Stimulated activated CD4-positive, alpha-beta T cell treated with anti-CD3 and anti-CD28 coated beads, Interleukin-15, amount 100 ng/mL, for 1 hour (primary cell): ENCODE results near the gene RANBP9.

Experiments
- DNase-seq, 2 donors: peaks; one replicate each; pipeline ENCODE4 v3.0.0-alpha.2; 2020; ENCODE audit warnings: low read depth in 1 of 2, low spot score in 1 of 2

RANBP9 gene

DNA sequence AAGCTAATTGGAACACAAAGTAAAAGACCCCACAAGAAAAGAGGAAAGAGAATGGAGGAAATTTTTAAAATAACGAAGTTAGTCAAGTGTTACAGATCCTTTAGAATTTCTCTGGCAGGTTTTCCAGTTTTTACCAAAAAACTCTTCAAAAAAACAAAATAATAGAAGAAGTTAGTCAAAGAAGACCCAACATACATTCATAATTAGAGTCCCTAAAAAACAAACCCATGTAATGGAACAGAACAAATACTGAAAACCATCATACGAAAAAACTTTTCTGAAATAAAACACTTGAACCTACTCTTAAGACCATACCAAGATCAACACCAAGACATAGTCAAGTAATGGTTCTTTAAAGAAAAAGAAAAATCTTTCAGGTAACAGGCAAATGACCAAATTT lies 31.6 kb downstream of the RANBP9 start:
- DNase-seq: no peak

DNA sequence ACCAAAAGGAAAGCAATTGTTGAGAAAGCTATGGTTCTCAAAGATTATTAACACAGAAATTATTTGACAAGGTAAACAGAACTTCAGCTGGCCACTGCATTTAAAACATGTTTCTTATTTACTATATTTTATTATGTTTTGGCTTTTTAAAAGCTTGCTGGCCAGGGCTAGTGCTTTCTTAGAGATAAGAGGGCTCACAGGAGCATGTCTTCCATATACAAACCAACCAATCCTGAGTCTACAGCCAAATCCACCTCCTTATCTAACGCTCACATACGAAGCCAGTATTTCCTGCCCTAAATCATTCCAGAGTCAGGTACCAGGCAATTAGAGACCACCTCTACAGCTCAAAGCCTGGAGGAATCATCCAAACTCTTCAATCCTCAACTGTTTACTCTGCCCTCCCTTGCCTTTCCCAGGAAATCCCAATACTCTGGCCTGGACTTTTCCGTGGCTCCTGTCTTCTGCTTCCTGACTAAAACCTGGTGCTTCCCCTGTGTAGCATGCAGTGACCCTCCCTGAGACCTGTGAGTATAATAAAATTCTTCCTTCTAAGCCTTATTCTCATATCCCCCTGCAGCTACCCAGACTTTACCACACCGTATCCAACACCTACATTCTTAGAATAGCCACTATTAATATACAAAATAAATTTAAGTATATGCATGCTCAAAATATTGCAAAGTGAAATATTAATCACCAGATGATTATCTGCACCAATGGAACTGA lies 33.2 kb downstream of the RANBP9 start:
- no peak for DNase-seq

DNA sequence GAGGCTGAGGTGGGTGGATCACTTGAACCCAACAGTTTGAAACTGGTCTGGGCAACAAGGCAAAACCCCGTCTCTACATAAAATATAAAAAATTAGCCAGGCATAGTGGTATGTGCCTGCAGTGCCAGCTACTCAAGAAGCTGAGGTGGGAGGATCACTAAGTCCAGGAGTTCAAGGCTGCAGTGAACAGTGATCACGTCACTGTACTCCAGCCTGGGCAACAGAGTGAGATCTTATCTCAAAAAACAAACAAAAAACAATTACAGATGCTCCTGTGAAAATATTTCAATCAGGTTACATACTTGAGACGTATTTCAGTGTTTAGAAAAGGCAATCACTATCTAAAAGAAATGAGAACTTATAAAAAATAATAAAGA lies 33.8 kb downstream of the RANBP9 start:
- DNase-seq: no peak

DNA sequence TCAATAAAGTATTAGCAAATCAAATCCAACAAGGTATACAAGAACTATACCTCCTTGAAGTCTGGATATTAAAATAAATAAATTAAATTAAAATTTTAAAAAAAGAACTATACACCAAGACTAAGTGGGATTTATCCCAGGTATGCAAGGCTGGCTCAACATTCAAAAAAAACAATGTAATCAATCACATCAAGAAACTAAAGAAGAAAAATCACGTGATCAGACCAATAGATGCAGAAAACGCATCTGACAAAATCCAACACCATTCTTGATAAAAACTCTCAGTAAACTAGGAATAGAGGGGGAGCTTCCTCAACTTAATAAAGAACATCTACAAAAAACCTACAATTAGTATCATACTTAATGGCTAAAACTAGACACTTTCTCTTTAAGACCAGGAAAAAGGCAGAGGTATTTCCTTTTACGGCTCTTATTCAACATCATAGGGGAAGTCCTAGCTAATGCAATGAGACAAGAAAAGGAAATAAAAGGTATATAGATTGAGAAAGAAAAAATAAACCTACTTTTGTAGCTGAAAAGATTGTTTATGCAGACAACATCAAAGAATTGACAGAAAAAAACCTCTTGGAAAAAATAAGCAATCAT lies 35.0 kb downstream of the RANBP9 start:
- DNase-seq: no peak

DNA sequence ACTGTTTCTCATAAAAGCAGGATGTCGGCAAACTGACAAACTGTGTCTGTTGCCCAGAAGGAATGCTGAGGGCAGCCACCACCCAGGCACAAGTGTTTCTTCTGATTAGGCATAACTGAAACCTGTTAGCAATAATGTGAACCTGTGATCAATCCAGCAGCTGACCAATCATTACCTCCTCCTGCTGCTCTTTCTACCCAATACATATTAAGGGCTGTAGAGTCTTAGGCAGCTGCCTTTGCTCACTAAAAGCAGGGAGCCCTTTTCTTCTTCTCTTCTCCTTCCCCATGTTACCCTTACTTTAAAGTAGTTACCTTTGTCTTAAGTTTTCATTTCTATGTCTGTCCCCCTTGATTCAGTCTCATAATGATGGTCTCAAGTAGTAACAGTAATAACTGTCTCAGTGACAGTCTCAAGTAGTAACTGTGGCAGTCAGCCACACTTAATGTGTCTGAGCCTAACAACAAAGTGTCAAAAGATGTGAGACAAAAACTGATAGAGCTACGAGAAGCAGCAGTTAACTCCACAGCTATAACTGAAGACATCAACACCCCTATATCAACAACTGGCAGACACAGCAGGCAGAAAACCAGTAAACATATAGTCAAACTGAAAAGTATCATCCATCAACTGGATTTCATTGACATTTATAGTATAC lies 37.0 kb downstream of the RANBP9 start:
- no peak for DNase-seq

DNA sequence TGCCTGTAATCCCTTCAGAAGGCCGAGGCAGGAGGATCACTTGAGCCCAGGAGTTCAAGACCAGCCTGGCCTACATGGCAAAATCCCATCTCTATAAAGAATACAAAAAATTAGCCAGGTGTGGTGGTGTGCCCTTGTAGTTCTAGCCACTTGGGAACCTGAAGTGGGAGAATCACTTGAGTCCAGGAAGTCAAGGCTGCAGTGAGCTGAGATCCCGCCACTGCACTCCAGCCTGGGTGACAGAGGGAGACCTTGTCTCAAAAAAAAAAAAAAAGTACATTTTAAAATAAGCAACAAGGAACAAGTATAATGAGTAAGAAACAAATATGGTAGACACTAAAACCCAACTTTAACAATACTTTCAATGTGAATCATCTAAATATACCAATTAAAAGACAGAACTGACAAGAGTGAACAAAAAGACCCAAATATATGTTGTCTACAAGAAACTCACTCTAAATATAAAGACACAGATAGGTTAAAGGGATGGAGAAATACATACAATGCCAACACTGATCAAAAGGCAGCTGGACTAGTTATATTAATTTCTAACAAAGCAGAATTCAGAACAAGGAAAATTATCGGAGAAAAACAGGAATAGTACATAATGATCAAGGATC lies 37.7 kb downstream of the RANBP9 start:
- DNase-seq: no peak

DNA sequence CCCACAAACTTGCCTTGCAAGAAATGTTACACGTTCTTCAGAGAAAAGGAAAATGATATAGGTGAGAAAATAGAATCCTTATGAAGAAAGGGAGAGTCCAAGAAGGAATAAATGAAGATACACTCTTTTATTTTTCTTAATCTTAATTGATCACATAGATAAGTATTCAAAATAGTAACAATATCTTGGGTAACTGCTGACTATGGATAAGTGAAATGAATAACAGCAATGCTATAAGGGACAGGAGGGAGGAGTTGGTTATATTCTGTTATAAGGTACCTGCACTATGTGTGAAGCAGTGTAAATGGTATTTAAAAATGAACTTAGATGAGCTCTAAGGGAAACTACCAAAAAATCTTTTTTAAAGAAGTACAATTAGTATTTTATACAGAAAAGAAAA lies 38.3 kb downstream of the RANBP9 start:
- no peak for DNase-seq

DNA sequence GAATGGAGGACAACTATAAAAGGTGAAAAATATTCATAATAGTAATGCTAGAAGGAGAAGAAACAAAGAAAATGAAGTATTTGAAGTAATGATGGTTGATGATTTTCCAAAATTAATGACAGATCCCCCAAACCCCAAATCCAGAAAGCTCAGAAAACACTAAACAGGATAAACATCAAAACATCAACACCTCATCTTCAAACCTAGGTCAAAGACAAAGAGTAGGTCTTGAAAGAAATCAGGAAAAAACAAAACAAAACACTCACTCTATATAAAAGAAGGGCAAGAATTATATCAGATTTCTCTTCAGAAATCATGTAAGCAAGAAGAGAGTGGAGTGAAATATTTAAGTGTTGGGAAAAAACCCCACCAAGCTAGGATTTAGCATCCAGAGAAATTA lies 38.7 kb downstream of the RANBP9 start:
- DNase-seq: no peak

DNA sequence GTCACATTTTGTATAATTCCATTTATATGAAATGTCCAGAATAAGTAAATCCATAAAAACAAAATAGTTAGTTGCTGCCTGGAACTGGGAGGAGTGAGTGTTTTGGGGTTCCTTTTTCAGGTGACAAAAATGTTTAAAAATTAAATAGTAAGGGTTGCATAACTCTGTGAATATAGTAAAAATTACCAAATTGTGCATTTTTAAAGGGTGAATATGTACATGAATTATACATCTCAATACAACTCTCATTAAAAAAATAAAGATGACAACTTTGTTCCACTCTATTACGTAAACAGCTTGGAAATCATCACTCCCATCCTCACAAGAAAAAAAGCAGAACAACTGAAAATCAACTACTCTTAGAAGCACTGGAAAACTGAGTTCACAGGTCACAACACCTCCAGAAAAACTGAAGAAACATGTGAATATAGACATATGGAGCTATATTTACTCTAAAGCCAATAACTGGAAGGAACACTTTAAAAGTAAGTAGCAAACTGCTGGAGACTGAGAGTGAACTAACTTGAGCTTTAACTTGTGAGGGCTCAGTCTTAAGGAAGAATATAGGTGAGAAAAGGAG lies 40.0 kb downstream of the RANBP9 start:
- DNase-seq: no peak

DNA sequence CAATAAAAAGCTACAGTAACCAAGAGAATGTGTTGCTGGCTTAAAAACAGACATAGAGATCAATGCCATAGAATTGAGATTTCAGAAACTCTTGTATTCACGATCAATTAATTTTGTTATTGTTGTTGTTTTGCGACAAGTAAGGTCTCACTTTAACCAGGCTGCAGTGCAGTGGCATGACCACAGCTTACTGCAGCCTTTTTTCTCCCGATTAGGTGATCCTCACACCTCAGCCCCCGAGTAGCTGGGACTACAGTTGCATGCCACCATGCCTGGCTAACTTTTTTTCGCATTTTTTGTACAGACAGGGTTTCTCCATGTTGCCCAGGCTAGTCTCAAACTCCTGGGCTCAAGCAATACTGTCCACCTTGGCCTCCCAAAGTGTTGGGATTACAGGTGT lies 42.2 kb downstream of the RANBP9 start:
- no peak for DNase-seq

DNA sequence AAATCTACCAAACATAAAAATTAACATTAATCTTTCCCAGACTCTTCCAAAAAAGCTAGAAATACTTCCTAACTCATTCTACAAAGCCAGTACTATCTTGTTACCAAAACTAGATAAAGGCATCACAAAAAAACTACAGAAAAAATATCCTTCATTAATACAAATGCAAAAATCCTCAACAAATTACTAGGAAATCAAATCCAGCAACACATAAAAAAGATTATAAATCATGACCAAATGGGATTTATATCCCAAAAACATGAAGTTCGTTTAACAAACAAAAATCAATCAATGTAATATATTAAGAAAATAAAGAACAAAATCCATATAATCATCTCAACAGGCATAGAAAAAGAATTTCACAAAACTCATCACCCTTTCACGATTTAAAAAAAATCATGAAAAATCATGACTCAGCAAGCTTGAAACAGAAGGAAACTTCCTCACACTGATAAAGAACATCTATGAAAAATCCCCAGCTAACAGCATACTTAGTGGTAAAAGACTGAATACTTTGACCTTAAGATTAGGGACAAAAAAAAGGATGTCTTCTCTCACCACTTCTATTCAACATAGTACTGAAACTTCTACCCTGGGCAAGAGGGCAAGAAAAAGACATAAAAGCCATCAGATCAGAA lies 43.2 kb downstream of the RANBP9 start:
- DNase-seq: no peak

DNA sequence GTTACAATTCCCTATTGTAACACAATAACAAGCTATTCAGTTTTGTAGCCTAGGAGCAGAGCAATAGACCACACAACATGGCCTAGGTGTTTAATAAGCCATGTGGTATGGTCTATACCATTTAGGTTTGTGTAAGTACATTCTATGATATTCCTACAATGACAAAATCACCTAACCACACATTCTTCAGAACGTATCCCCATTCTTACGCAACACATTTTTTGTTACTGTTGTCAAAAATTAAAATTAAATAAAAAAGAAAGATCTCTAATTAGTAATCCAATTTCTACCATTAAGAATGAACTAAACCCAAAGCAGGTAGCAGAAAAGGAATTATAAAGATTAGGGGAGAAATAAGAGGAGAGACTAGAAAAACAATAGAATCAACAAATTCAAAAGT lies 44.0 kb downstream of the RANBP9 start:
- DNase-seq: no peak

DNA sequence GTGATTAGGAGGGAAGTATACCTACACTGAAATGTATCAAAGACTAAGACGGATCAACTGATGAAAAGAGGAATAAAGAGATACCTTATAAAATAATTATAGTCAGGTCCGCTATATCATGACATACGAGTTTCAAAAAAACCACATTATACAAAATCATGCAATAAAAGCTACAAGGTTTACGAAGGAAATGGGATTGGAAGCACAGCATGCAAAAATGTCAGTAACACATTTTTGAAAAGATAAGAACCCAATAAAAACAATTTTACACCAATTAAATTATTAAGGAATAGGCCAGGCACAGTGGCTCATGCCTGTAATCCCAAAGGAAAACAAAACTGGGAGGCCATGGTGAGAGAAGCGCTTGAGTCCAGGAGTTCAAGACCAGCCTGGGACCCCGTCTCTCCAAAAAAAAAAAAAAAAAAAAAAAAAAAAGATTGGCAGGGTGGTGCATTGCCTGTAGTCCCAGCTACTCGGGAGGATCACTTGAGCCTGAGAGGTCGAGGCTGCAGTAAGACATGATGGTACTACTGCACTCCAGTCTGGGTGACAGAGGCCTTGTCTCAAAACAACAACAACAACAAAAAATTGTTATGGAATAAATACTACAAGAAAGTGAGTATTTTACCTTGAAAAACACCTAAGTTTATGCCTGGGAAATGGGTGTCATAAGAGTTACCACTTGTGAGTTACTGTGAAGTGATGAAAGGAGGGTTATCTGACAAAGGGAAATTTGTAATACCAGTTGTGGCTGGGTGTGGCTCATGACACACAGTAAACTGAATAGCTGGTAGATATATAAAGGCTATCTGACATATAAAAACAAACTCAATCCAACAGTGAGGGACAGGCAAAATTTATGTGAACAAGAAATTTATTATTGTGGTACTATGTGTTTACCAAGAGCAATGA lies 45.2 kb downstream of the RANBP9 start:
- DNase-seq: no peak

DNA sequence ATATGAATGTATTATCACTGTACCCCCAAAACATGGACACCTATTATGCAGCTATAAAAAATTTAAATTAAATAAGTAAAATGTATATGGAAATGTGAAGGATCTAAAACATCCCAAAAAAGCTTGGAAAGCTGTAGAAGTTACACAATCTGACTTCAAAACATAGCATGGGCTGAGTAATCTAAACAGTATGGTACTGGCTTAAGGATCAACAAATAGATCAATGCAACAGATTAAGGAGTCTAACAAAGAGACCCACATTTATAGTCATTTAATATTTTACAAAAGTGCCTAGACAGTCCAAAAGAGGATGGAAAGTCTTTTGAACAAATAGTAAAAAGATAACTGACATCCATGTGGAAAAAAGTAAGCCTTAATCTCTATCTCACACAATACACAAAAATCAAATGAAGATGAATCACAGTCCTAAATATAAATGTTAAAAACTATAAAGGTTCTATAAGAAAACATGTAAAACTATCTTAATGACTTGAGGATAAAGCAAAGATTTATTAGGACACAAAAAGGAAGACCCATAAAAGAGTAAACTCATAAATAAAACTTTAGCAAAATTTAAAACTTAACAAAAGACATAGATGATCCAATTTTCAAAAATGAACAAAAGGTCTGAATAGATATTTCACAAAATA lies 46.8 kb downstream of the RANBP9 start:
- no peak for DNase-seq

DNA sequence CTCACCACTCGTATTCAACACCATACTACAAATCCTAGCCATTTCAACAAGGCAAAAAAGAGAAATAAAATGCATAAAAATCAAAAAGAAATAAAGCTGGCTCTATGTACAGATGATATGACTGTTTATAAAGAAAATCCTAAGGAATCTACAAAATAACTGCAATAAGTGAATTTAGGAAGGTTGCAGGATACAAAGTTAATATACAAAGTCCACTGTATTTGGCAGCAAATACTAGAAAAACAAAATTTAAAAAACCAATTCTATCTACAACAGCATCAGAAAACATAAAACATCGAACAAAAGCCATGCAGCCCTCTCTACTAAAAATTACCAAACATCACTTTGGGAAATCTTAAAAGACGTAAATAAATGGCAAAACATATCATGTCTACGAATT lies 47.6 kb downstream of the RANBP9 start:
- no peak for DNase-seq

DNA sequence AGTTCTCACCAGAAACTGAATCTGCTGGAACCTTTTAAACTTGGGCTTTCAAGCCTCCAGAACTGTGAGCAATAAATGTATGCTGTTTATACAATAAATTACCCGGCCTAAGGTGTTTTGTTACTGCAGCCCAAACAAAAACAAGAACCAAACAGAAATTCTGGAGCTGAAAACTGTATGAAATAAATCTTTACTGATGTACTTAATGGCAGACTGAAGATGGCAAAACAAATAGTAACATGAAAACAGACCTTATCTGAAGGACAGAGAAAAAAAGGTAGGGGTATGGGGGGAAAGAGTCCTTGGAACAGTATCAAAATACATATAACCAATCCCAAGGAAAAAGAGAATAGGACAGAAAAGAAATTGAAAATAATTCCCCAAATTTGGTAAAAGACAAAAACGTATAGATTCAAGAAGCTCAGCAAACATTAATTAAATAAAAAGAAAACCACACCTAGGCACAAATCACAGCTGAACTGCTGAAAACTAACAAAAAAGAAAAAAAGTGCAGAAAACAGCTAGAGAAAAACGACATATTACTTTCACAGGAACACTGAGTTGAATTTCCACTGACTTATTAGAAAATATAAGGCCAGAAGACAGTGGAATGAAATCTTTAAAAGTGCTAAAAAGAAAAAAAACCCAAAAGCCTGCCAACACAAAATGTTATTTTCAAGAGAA lies 48.8 kb downstream of the RANBP9 start:
- DNase-seq: no peak

DNA sequence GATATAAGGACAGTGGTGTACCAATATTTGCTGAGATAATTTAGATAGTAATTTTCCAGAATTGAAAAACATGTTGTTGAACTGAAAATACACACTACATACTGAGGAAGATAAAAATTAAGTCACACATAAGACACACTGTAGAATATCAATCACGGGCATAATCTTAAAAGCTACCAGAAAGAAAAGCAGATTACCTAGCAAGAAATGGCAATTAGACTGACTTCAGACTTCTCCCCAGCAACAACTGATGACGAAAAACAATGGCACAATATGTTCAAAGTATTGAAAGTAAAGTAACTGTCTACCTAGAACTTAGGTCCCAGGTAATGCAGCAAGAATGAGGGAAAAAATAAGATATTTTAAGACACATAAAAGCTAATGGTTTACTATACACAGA lies 50.0 kb downstream of the RANBP9 start:
- DNase-seq: no peak

DNA sequence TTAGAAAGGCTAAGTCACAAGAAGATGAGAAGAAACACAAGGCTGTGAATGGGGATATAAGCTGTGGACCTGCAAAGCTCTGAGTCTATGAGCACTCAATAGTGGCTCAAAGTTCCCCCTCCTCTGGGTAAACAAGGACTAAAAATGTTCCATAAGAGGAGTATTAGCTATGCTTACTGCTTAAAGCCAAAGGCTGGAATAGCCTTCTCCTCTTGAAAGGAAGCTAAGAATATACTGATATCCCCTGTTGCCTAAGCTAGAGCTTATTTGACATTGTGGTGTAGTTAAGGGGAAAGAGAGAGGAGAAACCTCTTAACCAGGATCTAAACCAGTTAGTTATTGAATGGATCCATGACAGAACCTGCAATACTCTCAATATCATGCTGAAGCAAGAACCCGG lies 50.7 kb downstream of the RANBP9 start:
- no peak for DNase-seq

DNA sequence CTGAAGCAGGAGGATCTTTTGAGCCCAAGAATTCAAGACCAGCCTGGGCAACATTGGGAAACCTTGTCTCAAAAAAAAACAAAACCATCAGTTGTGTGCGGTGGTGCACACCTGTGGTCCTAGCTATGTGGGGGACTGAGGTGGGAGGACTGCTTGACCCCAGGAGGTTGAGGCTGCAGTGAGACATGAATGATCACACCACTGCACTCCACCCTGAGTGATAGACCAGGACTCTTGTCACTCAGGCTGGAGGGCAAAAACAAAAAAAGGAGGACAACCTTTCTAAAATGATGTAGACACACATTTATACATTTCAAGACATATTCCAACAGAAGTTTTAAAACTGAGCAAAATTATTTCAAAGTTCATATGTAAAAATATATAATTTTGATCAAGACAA lies 51.4 kb downstream of the RANBP9 start:
- no peak for DNase-seq
